Measurements from ENCODE around the gene PIGQ. TPM values are rescaled to one million over a fixed set of nuclear protein-coding genes. Genes with fewer than 3 reads are reported as not detected.

The PIGQ gene
- total RNA-seq, 4 donors from 2014 or later, result 30.4 to 42.4 (median 36.8) TPM

- no peak for ATAC-seq
- no peaks in the 10 kb centered on the region for H3K9me3 ChIP-seq
- no peak for TF ChIP-seq EP300 (IDR thresholded peaks at IDR 0.05)
- no peak for TF ChIP-seq CTCF (IDR thresholded peaks at IDR 0.05)
- TF ChIP-seq POLR2A (IDR thresholded peaks at IDR 0.05), result no peak
- TF ChIP-seq POLR2AphosphoS5 (IDR thresholded peaks at IDR 0.05), result no peak
- peaks cover 0 to 23% (median 5%) of the 10 kb centered on the region in 3 donors for H3K4me1 ChIP-seq
- H3K4me3 ChIP-seq, result no peak overlapping the region
- H3K27me3 ChIP-seq, result peaks cover 61% of the 10 kb centered on the region
- H3K36me3 ChIP-seq, result peaks cover 0 to 2% of the 10 kb centered on the region in 2 donors
- WGBS, 2 donors (ENCODE audit: low coverage in 1 of 2), result no CpG with 5 or more reads among the region's 15 CpGs
- H3K27ac ChIP-seq, result no peak overlapping the region
Measured at GRCh38 chr16:559021-559380, 10.8 kb upstream of the PIGQ start.

- Histone ChIP-seq H3K27me3 (peaks cover 67% of the 10 kb centered on the region), H3K4me3 (no peak overlapping the region), H3K4me1 (peaks cover 0 to 23% (median 5%) of the 10 kb centered on the region in 3 donors), H3K36me3 (no peaks in the 10 kb centered on the region), H3K9me3 (no peaks in the 10 kb centered on the region), H3K27ac (no peak overlapping the region)
- no CpG with 5 or more reads among the region's 62 CpGs for WGBS, 2 donors (ENCODE audit: low coverage in 1 of 2)
- TF ChIP-seq POLR2A (IDR thresholded peaks at IDR 0.05) (no peak), EP300 (IDR thresholded peaks at IDR 0.05) (no peak), POLR2AphosphoS5 (IDR thresholded peaks at IDR 0.05) (no peak), CTCF (IDR thresholded peaks at IDR 0.05) (no peak)
- no peak for ATAC-seq
Measured at GRCh38 chr16:559411-560203, 10.2 kb upstream of the PIGQ start.

GRCh38 chr16:560204-560700 is 9.5 kb upstream of the PIGQ start, which contains the start of gene PRR35:
Gene PRR35, plus strand, starts transcription at chr16:560394. Its CDS starts 2,901 bp downstream, at chr16:563295.
- no peak for ATAC-seq
- H3K4me1 ChIP-seq, result peaks cover 0 to 29% (median 6%) of the 10 kb centered on the region in 3 donors
- peak within 1 kb of the TSS in 1 of 2 donors; percentile 27 for H3K4me3 ChIP-seq
- no peaks in the 10 kb centered on the region for H3K9me3 ChIP-seq
- no CpG with 5 or more reads among the region's 84 CpGs for WGBS, 2 donors (ENCODE audit: low coverage in 1 of 2)
- H3K27ac ChIP-seq, result no peak within 1 kb of the TSS
- TF ChIP-seq POLR2A (IDR thresholded peaks at IDR 0.05), result no peak
- no peak for TF ChIP-seq POLR2AphosphoS5 (IDR thresholded peaks at IDR 0.05)
- TF ChIP-seq EP300 (IDR thresholded peaks at IDR 0.05), result no peak
- TF ChIP-seq CTCF (IDR thresholded peaks at IDR 0.05), result no peak
- no peaks in the 10 kb centered on the region for H3K36me3 ChIP-seq
- peaks cover 74% of the 10 kb centered on the region for H3K27me3 ChIP-seq

GRCh38 chr16:560701-561412 is 8.9 kb upstream of the PIGQ start:
- Histone ChIP-seq H3K36me3 (no peaks in the 10 kb centered on the region), H3K27ac (no peak overlapping the region), H3K4me3 (peak overlapping the region in 1 of 2 donors; percentile 27), H3K9me3 (no peaks in the 10 kb centered on the region), H3K27me3 (peaks cover 75% of the 10 kb centered on the region), H3K4me1 (peaks cover 0 to 36% (median 11%) of the 10 kb centered on the region in 3 donors)
- TF ChIP-seq POLR2A (IDR thresholded peaks at IDR 0.05), result no peak
- TF ChIP-seq EP300 (IDR thresholded peaks at IDR 0.05), result no peak
- no peak for TF ChIP-seq POLR2AphosphoS5 (IDR thresholded peaks at IDR 0.05)
- TF ChIP-seq CTCF (IDR thresholded peaks at IDR 0.05), result no peak
- ATAC-seq, result no peak
- WGBS, 2 donors (ENCODE audit: low coverage in 1 of 2), result 3% methylated on average over 11 of the region's 54 CpGs; no CpG with 5 or more reads in 1 of the 2 donors
